H1 (cell line): ENCODE results near the gene KCNH8. TPM values are rescaled to one million over a fixed set of nuclear protein-coding genes. Genes with fewer than 3 reads are reported as not detected.

Source experiments
- CTCF ChIA-PET: fragments of 300-600 bp; sonication (Branson Sonifier 250); formaldehyde crosslinking; loops from one replicate; lab custom pipeline; 2021; ENCODE audit not compliant: partially characterized antibody; lab: Charles Lee
- POLR2A ChIA-PET: fragments of 300-600 bp; sonication (Branson Sonifier 250); formaldehyde crosslinking; loops from one replicate; lab custom pipeline; 2021; ENCODE audit warnings: inconsistent platforms; ENCODE audit not compliant: partially characterized antibody; lab: Charles Lee
- DNase-seq, 2 experiments: peaks; one replicate each; pipeline versions ENCODE4 v3.0.0 to v3.0.0-alpha.2; 2010 to 2022; ENCODE audit warnings: low spot score in 2 of 2, low read depth in 1 of 2, mixed read lengths in 1 of 2
- FAIRE-seq: peaks from 2 replicates; lab custom pipeline; 2011; peaks lifted over from hg19 to GRCh38; lab: Jason Lieb, UNC
- H2AFZ ChIP-seq: 2 replicates; pipeline ENCODE4 v1.8.1; 2012; ENCODE audit warnings: low read length, inconsistent platforms
- H2AK5ac ChIP-seq: 2 replicates; pipeline ENCODE4 v1.6.1; 2013; ENCODE audit warnings: low read depth, low read length
- H2BK120ac ChIP-seq: replicated peaks from 2 replicates; pipeline ENCODE3; 2013; ENCODE audit warnings: low read depth, low read length, inconsistent platforms
- H2BK12ac ChIP-seq: 2 replicates; pipeline ENCODE4 v1.6.1; 2013; ENCODE audit warnings: low read depth, low read length
- H2BK15ac ChIP-seq: 2 replicates; pipeline ENCODE4 v1.6.1; 2013; ENCODE audit warnings: low read length
- H2BK20ac ChIP-seq: 2 replicates; pipeline ENCODE4 v1.6.1; 2013; ENCODE audit warnings: low read length
- H2BK5ac ChIP-seq: 2 replicates; pipeline ENCODE4 v1.6.1; 2013; ENCODE audit warnings: low read depth, low read length
- H3K14ac ChIP-seq: 2 replicates; pipeline ENCODE4 v1.6.1; 2013; ENCODE audit warnings: inconsistent platforms; ENCODE audit not compliant: insufficient read length
- H3K18ac ChIP-seq: 2 replicates; pipeline ENCODE4 v1.6.1; 2013; ENCODE audit warnings: low read length; ENCODE audit errors: extremely low read depth
- H3K23ac ChIP-seq: 2 replicates; pipeline ENCODE4 v1.6.1; 2013; ENCODE audit warnings: inconsistent platforms; ENCODE audit not compliant: insufficient read length
- H3K23me2 ChIP-seq: 2 replicates; pipeline ENCODE4 v1.6.1; 2013; ENCODE audit warnings: low read depth, low read length
- H3K27ac ChIP-seq: 2 replicates; pipeline ENCODE4 v1.6.1; 2011; ENCODE audit warnings: low read depth, low read length, inconsistent platforms
- H3K27me3 ChIP-seq, 4 experiments: replicated peaks in 1 of 4; 1 replicate in 1 of 4; 2 replicates in 3 of 4; pipeline versions ENCODE4 v1.6.1 to v1.8.1; 2011 to 2013; ENCODE audit warnings: low read length in 3 of 4, mild to moderate bottlenecking in 3 of 4, inconsistent platforms in 2 of 4, mixed read lengths in 2 of 4, moderate library complexity in 1 of 4; ENCODE audit not compliant: control insufficient read depth in 3 of 4, insufficient read depth in 3 of 4; ENCODE audit errors: extremely low read depth in 1 of 4
- H3K36me3 ChIP-seq, 4 experiments: 2 replicates each; pipeline versions ENCODE4 v1.6.1 to v1.8.1; 2011 to 2013; ENCODE audit warnings: mild to moderate bottlenecking in 4 of 4, low read length in 3 of 4, moderate library complexity in 2 of 4, control low read depth in 1 of 4, inconsistent platforms in 1 of 4; ENCODE audit not compliant: insufficient read depth in 4 of 4, control insufficient read depth in 2 of 4
- H3K4ac ChIP-seq: replicated peaks from 2 replicates; pipeline ENCODE3; 2013; ENCODE audit warnings: low read length, low read depth, mixed read lengths, inconsistent platforms; ENCODE audit not compliant: insufficient read length
- H3K4me1 ChIP-seq, 4 experiments: replicated peaks in 1 of 4; 1 replicate in 1 of 4; 2 replicates in 3 of 4; pipeline versions ENCODE4 v1.6.1 to v1.8.1; 2011 to 2013; ENCODE audit warnings: low read length in 3 of 4, inconsistent platforms in 2 of 4, mixed read lengths in 1 of 4; ENCODE audit not compliant: insufficient read depth in 4 of 4, control insufficient read depth in 3 of 4
- H3K4me2 ChIP-seq, 2 experiments: 2 replicates each; pipeline versions ENCODE4 v1.6.1 to v1.8.1; 2011 to 2013; ENCODE audit warnings: low read depth in 2 of 2, low read length in 2 of 2, control low read depth in 1 of 2, inconsistent platforms in 1 of 2, mild to moderate bottlenecking in 1 of 2; ENCODE audit not compliant: insufficient read depth in 1 of 2
- H3K4me3 ChIP-seq, 4 experiments: fragments of 200-600, 300-600 bp in 1 of 4; sonication (generic), shearing (Covaris generic), sonication (Bioruptor Twin) in 1 of 4; 2 replicates each; pipeline versions ENCODE4 v1.5.1 to v1.8.1; 2011 to 2016; ENCODE audit warnings: low read length in 4 of 4, low read depth in 3 of 4, control low read depth in 2 of 4, inconsistent platforms in 2 of 4, mild to moderate bottlenecking in 2 of 4, mixed read lengths in 1 of 4, moderate library complexity in 1 of 4; ENCODE audit not compliant: insufficient read depth in 2 of 4; ENCODE audit errors: extremely low read depth in 1 of 4
- H3K56ac ChIP-seq: replicated peaks from 2 replicates; pipeline ENCODE3; 2013; ENCODE audit warnings: low read depth, mild to moderate bottlenecking, mixed read lengths, low read length, inconsistent platforms; ENCODE audit not compliant: insufficient read length
- H3K79me1 ChIP-seq: 2 replicates; pipeline ENCODE4 v1.6.1; 2013; ENCODE audit warnings: low read depth, low read length, control low read depth
- H3K79me2 ChIP-seq, 2 experiments: 2 replicates each; pipeline versions ENCODE4 v1.6.1 to v1.8.1; 2012 to 2013; ENCODE audit warnings: low read length in 2 of 2, mild to moderate bottlenecking in 2 of 2, inconsistent platforms in 1 of 2; ENCODE audit not compliant: insufficient read depth in 2 of 2, control insufficient read depth in 1 of 2
- H3K9ac ChIP-seq, 4 experiments: replicated peaks in 1 of 4; 1 replicate in 1 of 4; 2 replicates in 3 of 4; pipeline versions ENCODE4 v1.6.1 to v1.8.1; 2011 to 2013; ENCODE audit warnings: low read depth in 3 of 4, low read length in 3 of 4, control low read depth in 2 of 4, mild to moderate bottlenecking in 2 of 4, moderate library complexity in 2 of 4, inconsistent platforms in 1 of 4; ENCODE audit errors: extremely low read depth in 1 of 4
- H3K9me3 ChIP-seq, 2 experiments: 2 replicates each; pipeline versions ENCODE4 v1.6.1 to v1.8.1; 2012 to 2013; ENCODE audit warnings: mild to moderate bottlenecking in 2 of 2, moderate library complexity in 2 of 2, control low read depth in 1 of 2, inconsistent platforms in 1 of 2, low read depth in 1 of 2, low read length in 1 of 2, mixed read lengths in 1 of 2; ENCODE audit not compliant: insufficient read depth in 2 of 2
- H4K20me1 ChIP-seq, 2 experiments: replicated peaks in 1 of 2; 2 replicates each; pipeline versions ENCODE3 to v1.8.1; 2011 to 2013; ENCODE audit warnings: inconsistent platforms in 2 of 2, low read length in 2 of 2, mild to moderate bottlenecking in 1 of 2; ENCODE audit not compliant: insufficient read depth in 2 of 2, control insufficient read depth in 1 of 2
- H4K5ac ChIP-seq: 2 replicates; pipeline ENCODE4 v1.6.1; 2013; ENCODE audit warnings: low read length, low read depth, mixed read lengths, inconsistent platforms; ENCODE audit not compliant: insufficient read length
- H4K8ac ChIP-seq: 2 replicates; pipeline ENCODE4 v1.8.0; 2013; ENCODE audit warnings: mild to moderate bottlenecking, moderate library complexity, low read length, inconsistent platforms; ENCODE audit not compliant: insufficient read depth; ENCODE audit errors: extremely low read depth
- H4K91ac ChIP-seq: replicated peaks from 2 replicates; pipeline ENCODE3; 2013; ENCODE audit warnings: low read length, mixed read lengths, inconsistent platforms; ENCODE audit not compliant: insufficient read length
- HDAC6 ChIP-seq: IDR thresholded peaks from one replicate; pipeline ENCODE4 v1.7.1; 2012; ENCODE audit warnings: low read depth, mild to moderate bottlenecking, inconsistent platforms, low read length, moderate library complexity
- RBBP5 ChIP-seq: IDR thresholded peaks from 2 replicates; pipeline ENCODE4 v1.7.1; 2012; ENCODE audit warnings: low read depth, mild to moderate bottlenecking, inconsistent platforms, low read length, moderate library complexity, borderline replicate concordance
- RFX5 ChIP-seq: IDR thresholded peaks from 2 replicates; pipeline ENCODE4 v1.6.1; 2011; ENCODE audit warnings: low read depth, low read length, improper control_type of control experiment, borderline replicate concordance
- SAP30 ChIP-seq: fragments of 300-600 bp; sonication (generic); IDR thresholded peaks from 2 replicates; pipeline ENCODE4 v1.7.1; 2012; ENCODE audit warnings: low read length, moderate library complexity, mild to moderate bottlenecking, inconsistent platforms; ENCODE audit not compliant: insufficient read depth, insufficient replicate concordance
- WGBS, 2 experiments: shearing (Covaris generic) in 1 of 2; methylation state at CpG; one replicate each; pipeline versions ENCODE4 v1.1.6 to v1.1.7; 2013 to 2015; ENCODE audit warnings: low lambda C conversion rate in 2 of 2, mixed read lengths in 2 of 2, inconsistent platforms in 1 of 2, low coverage in 1 of 2, missing lambda C conversion rate in 1 of 2; ENCODE audit not compliant: insufficient replicate concordance in 2 of 2, insufficient coverage in 1 of 2, insufficient read length in 1 of 2; ENCODE audit errors: extremely low coverage in 1 of 2, missing lambda C conversion rate in 1 of 2; 5-methylcytosine and 5-hydroxymethylcytosine counted together
- polyA plus RNA-seq, 7 experiments: library from polyadenylated mRNA; depleted of rRNA in 3 of 7; stranded (reverse) in 5 of 7; unstranded in 2 of 7; fragments of >200 nt in 5 of 7; fragments of 200-250 nt in 2 of 7; gene quantifications; 1 replicate in 5 of 7; 2 replicates in 1 of 7; 4 replicates in 1 of 7; pipeline versions ENCODE4 v1.2.1 to v1.2.3, GENCODE V29; 2011 to 2013; ENCODE audit warnings: missing spikeins in 2 of 7, mixed read lengths in 2 of 7
- total RNA-seq: library from RNA; stranded (reverse); fragmentation: NEBNext Ultra II Directional; extraction: Animal tissue kit (Norgen Biotek cat#: 25700); gene quantifications from 2 replicates; pipeline ENCODE4 v1.2.1, GENCODE V29; 2021

Gene KCNH8
- total and polyA plus RNA-seq, 2 of the 8 experiments (the other 6 are each of a cell fraction or from before 2014, with no cell fraction given), result 2.2 to 2.4 TPM

DNA sequence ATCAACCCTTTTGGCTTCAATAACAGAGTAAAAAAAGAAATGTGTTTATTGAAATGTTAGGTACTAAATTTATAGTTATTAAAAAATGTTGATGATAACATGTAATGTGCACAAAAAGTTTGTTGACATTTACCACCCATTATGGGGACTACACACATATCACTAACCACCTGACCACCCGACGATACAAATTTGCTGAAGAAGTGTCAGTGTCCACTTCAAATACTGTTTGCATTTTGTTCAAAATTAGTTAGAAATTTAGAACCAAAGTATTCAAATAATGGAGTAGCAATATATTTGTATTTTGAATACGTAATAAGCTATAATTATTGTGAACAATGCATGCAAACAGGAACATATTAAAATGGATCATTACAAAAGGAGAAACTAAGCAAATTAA lies 54.4 kb downstream of the KCNH8 start:
- Histone ChIP-seq H2BK15ac (no peak overlapping the region), H3K56ac (no peak overlapping the region), H3K4me1 (no peaks in the 10 kb centered on the region), H3K27me3 (no peaks in the 10 kb centered on the region), H4K20me1 (no peaks in the 10 kb centered on the region), H2BK20ac (no peak overlapping the region), H3K27ac (no peak overlapping the region), H3K79me2 (no peaks in the 10 kb centered on the region), H3K9me3 (no peaks in the 10 kb centered on the region), H4K5ac (no peak overlapping the region), H3K9ac (no peak overlapping the region)
- 93% methylated on average over 3 of the region's 3 CpGs; no CpG with 5 or more reads in 1 of the 2 experiments for WGBS, 2 experiments
- FAIRE-seq, result no peak
- TF ChIP-seq RBBP5 (no peak), SAP30 (no peak), RFX5 (no peak), HDAC6 (no peak)
- TF ChIP-seq, all 59 proteins: peak for 0
- H3K4me2 ChIP-seq, result no peak overlapping the region
- no peak overlapping the region for H3K14ac ChIP-seq
- H3K23ac ChIP-seq, result no peak overlapping the region
- no peak for DNase-seq
- H4K8ac ChIP-seq, result no peak overlapping the region
- H2AK5ac ChIP-seq, result no peak overlapping the region
- CTCF ChIA-PET, result interaction anchor here (1.5 kb wide), 1 partner anchor 11 kb away, joined by 4 read pairs; no protein-coding TSS in a partner anchor
- POLR2A ChIA-PET, result no interaction called here
- no peak overlapping the region for H2BK5ac ChIP-seq
- no peak overlapping the region for H3K4me3 ChIP-seq
- H4K91ac ChIP-seq, result no peak overlapping the region
- H2BK12ac ChIP-seq, result no peak overlapping the region
- no peak overlapping the region for H2BK120ac ChIP-seq
- no peaks in the 10 kb centered on the region for H3K79me1 ChIP-seq
- no peaks in the 10 kb centered on the region for H3K23me2 ChIP-seq
- H3K18ac ChIP-seq, result no peak overlapping the region
- no peak overlapping the region for H3K4ac ChIP-seq
- no peaks in the 10 kb centered on the region for H3K36me3 ChIP-seq
- H2AFZ ChIP-seq, result no peak overlapping the region
